ENCODE measurements around the gene LRRC75B.
"Not testable (repeated sequence)": the region's sequence is repeated elsewhere in the genome, so short reads cannot be mapped to it uniquely, and the experiment has no call there.

LRRC75B gene

DNA sequence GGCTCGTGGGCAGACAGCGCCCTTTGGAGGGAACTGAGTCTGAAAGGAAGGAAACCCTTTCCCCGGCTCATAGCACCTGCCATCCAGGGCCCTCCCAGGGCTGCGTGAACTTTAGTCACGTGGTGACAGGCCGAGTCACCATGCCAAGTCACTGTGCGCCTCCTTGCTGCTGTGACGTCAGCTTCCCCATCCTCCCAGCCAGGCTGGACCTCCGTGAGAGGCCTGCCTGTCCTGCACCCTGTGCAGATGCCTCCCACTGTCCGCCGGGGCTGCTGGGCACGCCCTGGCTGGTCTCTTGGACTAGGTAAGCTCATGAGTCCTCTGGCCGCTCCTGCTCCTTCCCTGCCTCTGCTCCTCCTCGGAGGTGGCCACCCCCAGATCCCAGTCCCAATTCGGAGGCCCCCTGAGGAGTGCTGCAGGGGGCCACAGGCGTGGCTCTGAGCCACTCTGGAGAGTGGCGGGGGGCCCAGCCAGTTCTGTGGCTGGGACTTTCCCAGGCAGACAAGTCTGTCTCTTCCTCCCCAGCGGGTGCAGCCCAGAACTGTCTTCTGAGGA, 14.6 kb upstream of the LRRC75B start:
- DNase-seq (ENCODE audit: low read depth); H3K4me3 ChIP-seq (ENCODE audit: control insufficient read depth, low read depth, low read length): not testable (repeated sequence)

DNA sequence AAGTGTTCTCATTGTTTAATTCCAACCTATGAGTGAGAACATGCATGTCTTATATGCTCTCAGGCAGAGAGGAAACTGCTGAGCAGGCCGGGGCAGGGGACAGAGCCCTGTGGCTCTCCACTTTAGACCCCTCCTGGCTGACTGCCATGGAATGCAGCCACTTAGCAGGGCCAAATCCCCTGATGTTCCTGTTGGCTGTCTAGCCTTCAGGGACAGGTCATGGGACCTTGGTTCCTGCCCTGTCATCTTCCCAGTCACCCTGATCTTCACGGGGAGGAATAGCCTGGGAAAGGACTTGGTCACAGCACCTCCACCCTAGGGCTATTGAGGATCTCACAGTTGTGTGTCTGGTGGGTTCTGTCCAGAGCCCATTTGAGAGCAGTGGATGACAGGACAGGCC, 13.5 kb upstream of the LRRC75B start:
- H3K4me3 ChIP-seq (ENCODE audit: control insufficient read depth, low read depth, low read length); DNase-seq (ENCODE audit: low read depth): not testable (repeated sequence)

DNA sequence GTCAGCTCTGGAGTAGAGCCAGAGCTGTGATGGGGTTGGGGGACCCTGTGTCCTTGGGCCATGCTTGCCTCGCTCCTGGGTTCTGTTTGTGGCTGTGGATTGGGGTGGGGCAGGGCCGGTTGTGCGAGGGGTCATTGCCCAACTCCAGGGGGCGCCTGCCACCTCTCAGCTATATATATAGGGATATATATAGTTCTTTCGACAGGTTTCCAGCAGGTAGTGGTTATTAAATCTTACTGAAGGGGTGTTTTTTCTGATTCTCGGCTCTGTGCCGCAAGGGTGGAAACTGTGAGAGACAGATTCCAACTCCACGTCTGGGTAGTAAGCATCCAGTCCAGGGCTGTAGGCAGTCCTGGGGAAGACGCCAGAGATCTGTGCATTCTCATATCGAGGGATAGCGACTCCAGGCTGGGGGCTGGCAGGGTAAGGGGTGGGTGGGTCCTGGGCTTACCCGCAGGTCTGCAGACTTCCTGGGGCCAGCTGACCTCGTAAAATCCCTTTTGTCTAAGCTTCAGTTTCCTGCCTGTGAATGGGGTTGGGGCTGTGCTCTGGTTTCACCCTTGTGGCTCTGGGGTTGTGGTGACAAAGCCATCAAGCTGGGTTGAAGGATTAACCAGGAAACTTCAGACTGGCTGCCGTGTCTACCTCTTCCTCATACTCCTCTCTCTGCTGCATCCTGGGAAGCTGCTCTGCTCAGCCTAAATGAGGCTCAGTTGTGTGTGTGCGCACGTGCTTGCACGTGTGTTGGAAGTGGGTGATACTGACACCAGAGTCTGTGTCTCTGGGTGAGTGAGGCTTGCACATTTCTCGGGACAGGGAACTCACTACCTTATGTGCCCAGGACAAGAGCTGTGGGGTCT, 11.1 kb upstream of the LRRC75B start:
- H3K4me3 ChIP-seq (ENCODE audit: control insufficient read depth, low read depth, low read length); DNase-seq (ENCODE audit: low read depth): not testable (repeated sequence)

DNA sequence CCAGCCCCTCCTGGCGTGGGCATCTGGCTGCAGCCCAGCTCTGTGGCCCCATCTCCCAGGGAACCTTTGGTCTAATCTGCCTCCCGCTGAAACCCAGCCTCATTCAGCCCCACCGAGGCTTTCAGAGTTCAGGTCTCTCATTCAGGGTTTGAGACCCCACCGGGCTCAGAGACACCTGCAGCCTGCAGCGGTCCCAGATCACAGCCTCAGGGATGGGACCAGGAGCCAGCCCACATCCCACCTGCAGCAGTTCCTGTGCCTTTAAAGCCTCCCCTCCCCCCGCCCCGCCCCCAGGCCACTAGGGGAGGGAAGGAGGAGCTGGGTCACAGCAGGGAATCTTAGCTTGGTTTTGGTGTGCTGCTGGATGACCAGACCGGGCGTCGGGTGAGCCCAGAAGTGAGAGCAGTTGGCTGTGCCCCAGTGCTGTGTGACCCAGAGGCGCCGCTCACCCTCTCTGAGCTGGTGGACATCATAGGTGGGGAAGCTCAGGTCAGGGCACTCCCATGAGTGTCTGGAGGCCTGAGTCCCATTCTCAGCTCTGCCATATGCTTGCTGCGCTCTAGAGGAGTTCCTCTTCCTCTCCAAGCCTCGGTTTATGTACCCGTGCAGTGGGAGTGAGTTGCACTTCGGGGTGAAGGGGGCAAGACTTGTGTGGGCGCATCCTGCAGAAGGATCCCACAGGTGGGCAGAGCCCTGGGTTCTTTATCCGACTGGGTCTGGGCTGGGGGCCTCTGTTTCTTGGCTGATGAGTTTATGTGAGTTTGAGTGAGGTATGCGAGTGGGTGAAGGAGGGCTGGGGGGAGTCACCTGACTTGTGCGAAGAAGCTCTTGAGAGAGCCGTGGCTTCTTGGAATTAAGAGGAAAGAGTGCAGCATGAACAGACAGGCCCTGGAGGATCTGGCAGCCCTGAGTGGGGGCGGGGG, 10.2 kb upstream of the LRRC75B start, which contains the start of gene GGT1:
Gene GGT1 (plus strand): TSS at position 347 of the 923 bp plus-strand sequence. CDS start 7,889 bp downstream, outside the sequence.
- DNase-seq (ENCODE audit: low read depth); H3K4me3 ChIP-seq (ENCODE audit: control insufficient read depth, low read depth, low read length): not testable (repeated sequence)

DNA sequence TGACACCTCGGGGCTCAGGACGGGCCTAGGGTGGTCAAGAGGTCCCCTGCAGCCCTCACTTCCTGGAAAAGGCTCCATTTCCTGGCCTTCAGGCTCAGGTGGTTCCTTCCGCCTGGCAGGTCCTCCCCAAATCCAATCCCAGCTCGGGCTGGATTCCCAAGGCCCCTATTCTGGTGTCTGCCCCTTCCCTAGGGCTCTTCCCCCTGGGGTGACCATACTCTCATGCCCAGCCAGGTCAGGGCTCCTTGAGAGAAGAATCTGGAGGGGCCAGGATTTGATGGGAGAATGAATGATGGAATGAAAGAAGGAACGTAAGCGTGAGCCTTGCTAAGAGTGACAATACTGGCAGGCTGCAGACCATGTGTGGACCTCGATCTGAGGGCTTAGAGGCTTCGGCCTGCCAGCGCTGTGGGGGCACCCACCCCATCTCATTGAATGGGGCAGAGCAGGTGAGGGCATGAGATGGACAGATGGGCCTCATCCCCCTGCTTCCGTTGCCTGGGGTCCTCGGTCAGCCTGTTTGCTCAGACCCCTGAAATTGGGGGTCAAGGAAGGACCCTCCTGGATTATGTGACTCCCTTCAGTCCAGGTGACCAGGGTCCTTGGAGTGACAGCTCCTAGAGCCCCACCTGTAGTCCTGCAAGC, 9.4 kb upstream of the LRRC75B start:
- not testable (repeated sequence) for DNase-seq (ENCODE audit: low read depth); H3K4me3 ChIP-seq (ENCODE audit: control insufficient read depth, low read depth, low read length)

DNA sequence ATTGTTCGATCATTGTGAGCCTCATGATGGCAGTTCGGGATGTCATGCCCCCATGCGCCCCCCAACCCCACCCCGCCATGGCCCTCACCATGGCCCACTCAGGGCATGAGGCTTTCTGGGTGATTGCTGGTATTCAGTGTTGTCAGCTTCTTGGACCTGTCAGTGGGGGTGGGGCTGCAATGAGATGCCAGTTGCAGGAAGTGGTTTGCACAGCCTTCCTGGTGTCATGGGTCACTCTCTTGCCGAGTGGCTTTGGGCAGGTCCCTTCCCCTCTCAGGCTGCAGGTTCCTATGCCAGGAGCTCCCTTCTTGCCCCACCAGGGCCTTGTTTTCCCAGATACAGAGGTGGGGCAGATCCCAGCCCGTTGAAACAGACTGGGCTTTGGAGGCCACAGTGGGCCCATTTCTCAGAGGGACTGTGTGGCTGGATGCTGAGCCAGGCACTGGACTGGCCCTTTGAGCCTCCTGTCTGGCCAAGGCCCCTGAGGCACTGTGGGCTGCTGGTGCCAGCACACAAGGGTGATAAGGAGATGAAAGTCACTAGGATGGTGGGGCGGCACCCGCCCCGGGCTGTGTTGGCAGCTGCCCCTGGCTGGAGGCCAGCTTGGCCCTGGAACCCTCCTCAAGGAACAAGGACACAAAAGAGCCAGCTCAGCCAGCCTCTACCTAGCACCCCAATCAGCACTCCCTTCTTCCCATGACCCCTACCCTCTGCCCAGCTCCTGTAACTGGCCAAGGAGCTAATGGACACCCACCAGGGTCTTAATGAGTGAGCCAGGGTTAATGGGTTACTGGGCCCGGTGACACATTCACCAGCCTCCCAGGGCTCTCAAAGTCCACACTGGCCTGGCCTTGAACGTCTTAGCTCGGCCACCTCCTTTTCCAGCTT, 8.6 kb upstream of the LRRC75B start:
- no peak for DNase-seq (ENCODE audit: low read depth)

DNA sequence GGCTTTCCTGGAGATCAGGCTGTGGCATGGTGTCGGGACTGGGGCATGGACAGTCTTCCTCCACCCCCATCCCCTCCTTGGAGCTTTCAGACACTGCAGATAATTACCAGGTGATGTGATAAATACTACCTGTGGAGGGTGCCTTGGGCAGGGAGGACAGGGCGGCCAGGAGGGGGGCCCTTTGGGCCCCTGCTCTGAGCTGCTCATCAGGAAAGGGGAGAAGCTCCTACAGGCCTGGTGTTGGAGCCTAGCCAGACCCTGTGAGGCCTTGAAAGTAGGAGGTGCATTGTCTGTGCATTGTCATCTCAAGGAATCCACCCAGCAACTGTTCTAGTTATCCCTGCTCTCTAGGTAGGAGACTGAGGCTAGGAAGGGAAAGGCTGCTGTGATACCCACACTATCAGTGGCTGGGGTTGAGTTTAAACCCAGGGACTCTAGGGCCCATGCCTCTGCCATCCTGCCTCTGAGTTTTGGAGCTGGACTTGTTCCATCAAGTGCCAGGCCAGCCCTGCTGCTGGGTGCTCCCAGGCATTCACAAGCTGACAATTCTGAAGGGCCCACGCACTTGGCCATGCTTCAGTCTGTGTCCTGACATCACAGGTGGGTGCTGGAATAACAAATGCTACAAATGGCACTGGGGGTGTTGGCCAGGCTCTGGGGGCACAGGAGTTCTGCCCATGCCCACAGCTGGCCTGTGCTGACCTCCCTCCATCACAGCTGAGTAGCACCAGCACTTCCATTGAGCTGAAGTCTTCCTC, 7.3 kb upstream of the LRRC75B start:
- DNase-seq (ENCODE audit: low read depth); H3K4me3 ChIP-seq (ENCODE audit: control insufficient read depth, low read depth, low read length): not testable (repeated sequence)

More for the DNA sequence above, 8.6 kb upstream of the LRRC75B start:
- no peak overlapping the region for H3K4me3 ChIP-seq (ENCODE audit: control insufficient read depth, low read depth, low read length)
- TF ChIP-seq, protein P1, sequence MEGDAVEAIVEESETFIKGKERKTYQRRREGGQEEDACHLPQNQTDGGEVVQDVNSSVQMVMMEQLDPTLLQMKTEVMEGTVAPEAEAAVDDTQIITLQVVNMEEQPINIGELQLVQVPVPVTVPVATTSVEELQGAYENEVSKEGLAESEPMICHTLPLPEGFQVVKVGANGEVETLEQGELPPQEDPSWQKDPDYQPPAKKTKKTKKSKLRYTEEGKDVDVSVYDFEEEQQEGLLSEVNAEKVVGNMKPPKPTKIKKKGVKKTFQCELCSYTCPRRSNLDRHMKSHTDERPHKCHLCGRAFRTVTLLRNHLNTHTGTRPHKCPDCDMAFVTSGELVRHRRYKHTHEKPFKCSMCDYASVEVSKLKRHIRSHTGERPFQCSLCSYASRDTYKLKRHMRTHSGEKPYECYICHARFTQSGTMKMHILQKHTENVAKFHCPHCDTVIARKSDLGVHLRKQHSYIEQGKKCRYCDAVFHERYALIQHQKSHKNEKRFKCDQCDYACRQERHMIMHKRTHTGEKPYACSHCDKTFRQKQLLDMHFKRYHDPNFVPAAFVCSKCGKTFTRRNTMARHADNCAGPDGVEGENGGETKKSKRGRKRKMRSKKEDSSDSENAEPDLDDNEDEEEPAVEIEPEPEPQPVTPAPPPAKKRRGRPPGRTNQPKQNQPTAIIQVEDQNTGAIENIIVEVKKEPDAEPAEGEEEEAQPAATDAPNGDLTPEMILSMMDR (IDR thresholded peaks at IDR 0.05; ENCODE audit: control insufficient read depth, insufficient read depth, low read depth, low read length, missing control alignments) = no peak

DNA sequence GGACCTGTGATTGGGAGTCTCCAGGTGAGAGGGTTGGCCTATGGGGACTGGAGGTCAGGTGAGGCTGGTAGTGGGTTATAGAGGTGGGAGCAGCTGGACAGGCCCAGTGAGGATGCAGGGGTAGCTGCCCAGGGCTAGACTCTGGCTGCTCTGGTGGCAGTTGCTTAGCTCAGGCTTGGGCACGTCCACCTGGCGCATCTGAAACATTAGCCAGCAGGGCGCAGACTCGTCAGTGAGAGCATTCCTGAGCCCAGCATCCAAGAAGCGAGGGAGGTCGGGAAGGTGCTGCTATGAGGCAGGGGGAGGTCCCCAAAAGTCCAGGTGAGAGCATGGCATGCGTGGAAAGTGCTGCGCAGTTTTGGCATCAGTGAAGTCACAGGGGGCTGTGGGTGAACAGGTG, 6.6 kb upstream of the LRRC75B start:
- TF ChIP-seq, protein P1 (IDR thresholded peaks at IDR 0.05; ENCODE audit: control insufficient read depth, insufficient read depth, low read depth, low read length, missing control alignments) = no peak
- H3K4me3 ChIP-seq (ENCODE audit: control insufficient read depth, low read depth, low read length) = no peak overlapping the region
- DNase-seq (ENCODE audit: low read depth) = no peak

DNA sequence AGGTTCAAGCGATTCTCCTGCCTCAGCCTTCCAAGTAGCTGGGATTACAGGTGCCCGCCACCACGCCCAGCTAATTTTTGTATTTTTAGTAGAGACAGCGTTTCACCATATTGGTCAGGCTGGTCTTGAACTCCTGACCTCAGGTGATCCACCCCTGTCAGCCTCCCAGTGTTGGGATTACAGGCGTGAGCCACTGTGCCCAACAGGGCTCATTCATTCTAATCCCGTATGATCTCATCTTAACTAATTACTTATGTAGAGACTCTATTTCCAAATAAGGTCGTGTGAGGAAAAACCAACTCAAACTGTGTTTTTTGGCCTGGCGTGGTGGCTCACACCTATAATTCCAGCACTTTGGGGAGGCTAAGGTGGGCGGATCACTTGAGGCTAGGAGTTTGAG, 4.2 kb upstream of the LRRC75B start:
- not testable (repeated sequence) for DNase-seq (ENCODE audit: low read depth)

More for the DNA sequence above, 4.2 kb upstream of the LRRC75B start:
- not testable (repeated sequence) for H3K4me3 ChIP-seq (ENCODE audit: control insufficient read depth, low read depth, low read length)
